ENCODE data around the gene CCL28. TPM values are rescaled to one million over a fixed set of nuclear protein-coding genes. Genes with fewer than 3 reads are reported as not detected.
"Not testable (repeated sequence)": the region's sequence is repeated elsewhere in the genome, so short reads cannot be mapped to it uniquely, and the experiment has no call there.

The CCL28 gene
- polyA plus RNA-seq, 1 donor: 5.2 TPM

GRCh38 chr5:43425983-43426382, 13.8 kb upstream of the CCL28 start:
- H3K9me3 ChIP-seq (ENCODE audit: control insufficient read depth, low read depth, low read length): no peaks in the 10 kb centered on the region
- H3K27ac ChIP-seq (ENCODE audit: low read length): no peak overlapping the region
- WGBS (ENCODE audit: insufficient coverage, low lambda C conversion rate): 100% methylated on average over 1 of the region's 2 CpGs
- H3K4me1 ChIP-seq (ENCODE audit: control insufficient read depth, insufficient read depth, low read length): peaks cover 11% of the 10 kb centered on the region
- DNase-seq: no peak
- no peak overlapping the region for H3K4me3 ChIP-seq (ENCODE audit: low read length)
- H3K36me3 ChIP-seq (ENCODE audit: control insufficient read depth, insufficient read depth, low read length): no peaks in the 10 kb centered on the region
- no peaks in the 10 kb centered on the region for H3K27me3 ChIP-seq (ENCODE audit: control insufficient read depth, insufficient read depth, low read length)

- H3K36me3 ChIP-seq (ENCODE audit: control insufficient read depth, insufficient read depth, low read length); H3K4me3 ChIP-seq (ENCODE audit: low read length); DNase-seq; H3K27ac ChIP-seq (ENCODE audit: low read length); H3K27me3 ChIP-seq (ENCODE audit: control insufficient read depth, insufficient read depth, low read length); H3K9me3 ChIP-seq (ENCODE audit: control insufficient read depth, low read depth, low read length): not testable (repeated sequence)
- WGBS (ENCODE audit: insufficient coverage, low lambda C conversion rate): 88% methylated on average over 1 of the region's 6 CpGs
- peaks cover 11% of the 10 kb centered on the region for H3K4me1 ChIP-seq (ENCODE audit: control insufficient read depth, insufficient read depth, low read length)
These were observed 10.9 kb upstream of the CCL28 start for GRCh38 chr5:43423086-43423485.

- peaks cover 11% of the 10 kb centered on the region for H3K4me1 ChIP-seq (ENCODE audit: control insufficient read depth, insufficient read depth, low read length)
- H3K36me3 ChIP-seq (ENCODE audit: control insufficient read depth, insufficient read depth, low read length): no peaks in the 10 kb centered on the region
- no peaks in the 10 kb centered on the region for H3K9me3 ChIP-seq (ENCODE audit: control insufficient read depth, low read depth, low read length)
- no peaks in the 10 kb centered on the region for H3K27me3 ChIP-seq (ENCODE audit: control insufficient read depth, insufficient read depth, low read length)
- peak overlapping the region; percentile 58 for H3K27ac ChIP-seq (ENCODE audit: low read length)
- H3K4me3 ChIP-seq (ENCODE audit: low read length): no peak overlapping the region
- peak; percentile 72 to 84 for DNase-seq
- 20% methylated on average over 1 of the region's 2 CpGs for WGBS (ENCODE audit: insufficient coverage, low lambda C conversion rate)
These were observed 10.0 kb upstream of the CCL28 start for GRCh38 chr5:43422143-43422542.

GRCh38 chr5:43421450-43422133, 9.4 kb upstream of the CCL28 start:
- no peak overlapping the region for H3K4me3 ChIP-seq (ENCODE audit: low read length)
- DNase-seq: no peak
- no peaks in the 10 kb centered on the region for H3K9me3 ChIP-seq (ENCODE audit: control insufficient read depth, low read depth, low read length)
- H3K27ac ChIP-seq (ENCODE audit: low read length): peak overlapping the region; percentile 58
- no peaks in the 10 kb centered on the region for H3K36me3 ChIP-seq (ENCODE audit: control insufficient read depth, insufficient read depth, low read length)
- peaks cover 11% of the 10 kb centered on the region for H3K4me1 ChIP-seq (ENCODE audit: control insufficient read depth, insufficient read depth, low read length)
- 100% methylated on average over 1 of the region's 7 CpGs for WGBS (ENCODE audit: insufficient coverage, low lambda C conversion rate)
- no peaks in the 10 kb centered on the region for H3K27me3 ChIP-seq (ENCODE audit: control insufficient read depth, insufficient read depth, low read length)

GRCh38 chr5:43420241-43420640, 8.1 kb upstream of the CCL28 start:
- no peaks in the 10 kb centered on the region for H3K27me3 ChIP-seq (ENCODE audit: control insufficient read depth, insufficient read depth, low read length)
- H3K4me1 ChIP-seq (ENCODE audit: control insufficient read depth, insufficient read depth, low read length): peaks cover 11% of the 10 kb centered on the region
- H3K27ac ChIP-seq (ENCODE audit: low read length): no peak overlapping the region
- no peaks in the 10 kb centered on the region for H3K36me3 ChIP-seq (ENCODE audit: control insufficient read depth, insufficient read depth, low read length)
- no CpG with 5 or more reads among the region's 4 CpGs for WGBS (ENCODE audit: insufficient coverage, low lambda C conversion rate)
- no peak overlapping the region for H3K4me3 ChIP-seq (ENCODE audit: low read length)
- DNase-seq: no peak
- H3K9me3 ChIP-seq (ENCODE audit: control insufficient read depth, low read depth, low read length): no peaks in the 10 kb centered on the region

GRCh38 chr5:43418561-43418960, 6.4 kb upstream of the CCL28 start:
- H3K27me3 ChIP-seq (ENCODE audit: control insufficient read depth, insufficient read depth, low read length): no peaks in the 10 kb centered on the region
- no peak overlapping the region for H3K27ac ChIP-seq (ENCODE audit: low read length)
- peaks cover 11% of the 10 kb centered on the region for H3K4me1 ChIP-seq (ENCODE audit: control insufficient read depth, insufficient read depth, low read length)
- no peak overlapping the region for H3K4me3 ChIP-seq (ENCODE audit: low read length)
- WGBS (ENCODE audit: insufficient coverage, low lambda C conversion rate): no CpG with 5 or more reads among the region's 2 CpGs
- H3K36me3 ChIP-seq (ENCODE audit: control insufficient read depth, insufficient read depth, low read length): no peaks in the 10 kb centered on the region
- DNase-seq: no peak
- H3K9me3 ChIP-seq (ENCODE audit: control insufficient read depth, low read depth, low read length): no peaks in the 10 kb centered on the region

- Histone ChIP-seq H3K27me3 (ENCODE audit: control insufficient read depth, insufficient read depth, low read length) (no peaks in the 10 kb centered on the region), H3K9me3 (ENCODE audit: control insufficient read depth, low read depth, low read length) (no peaks in the 10 kb centered on the region), H3K4me3 (ENCODE audit: low read length) (no peak overlapping the region), H3K27ac (ENCODE audit: low read length) (no peak overlapping the region), H3K4me1 (ENCODE audit: control insufficient read depth, insufficient read depth, low read length) (peaks cover 11% of the 10 kb centered on the region), H3K36me3 (ENCODE audit: control insufficient read depth, insufficient read depth, low read length) (no peaks in the 10 kb centered on the region)
- no peak for DNase-seq
- 38% methylated on average over 1 of the region's 3 CpGs for WGBS (ENCODE audit: insufficient coverage, low lambda C conversion rate)
These were observed 4.7 kb upstream of the CCL28 start for GRCh38 chr5:43416803-43417394.

- DNase-seq: peak; percentile 31 to 49
- H3K27ac ChIP-seq (ENCODE audit: low read length): no peak overlapping the region
- 100% methylated on average over 1 of the region's 3 CpGs for WGBS (ENCODE audit: insufficient coverage, low lambda C conversion rate)
These were observed 4.0 kb upstream of the CCL28 start for GRCh38 chr5:43415935-43416802.

GRCh38 chr5:43413966-43414365, 1.8 kb upstream of the CCL28 start:
- DNase-seq: no peak
- no peak overlapping the region for H3K4me3 ChIP-seq (ENCODE audit: low read length)
- no peak overlapping the region for H3K27ac ChIP-seq (ENCODE audit: low read length)
- no peaks in the 10 kb centered on the region for H3K9me3 ChIP-seq (ENCODE audit: control insufficient read depth, low read depth, low read length)
- H3K27me3 ChIP-seq (ENCODE audit: control insufficient read depth, insufficient read depth, low read length): no peaks in the 10 kb centered on the region
- WGBS (ENCODE audit: insufficient coverage, low lambda C conversion rate): no CpG with 5 or more reads among the region's 2 CpGs
- H3K36me3 ChIP-seq (ENCODE audit: control insufficient read depth, insufficient read depth, low read length): no peaks in the 10 kb centered on the region
- H3K4me1 ChIP-seq (ENCODE audit: control insufficient read depth, insufficient read depth, low read length): peaks cover 10% of the 10 kb centered on the region

More at GRCh38 chr5:43415935-43416802, 4.0 kb upstream of the CCL28 start:
- no peak overlapping the region for H3K4me3 ChIP-seq (ENCODE audit: low read length)
- H3K4me1 ChIP-seq (ENCODE audit: control insufficient read depth, insufficient read depth, low read length): peaks cover 7% of the 10 kb centered on the region
- no peaks in the 10 kb centered on the region for H3K36me3 ChIP-seq (ENCODE audit: control insufficient read depth, insufficient read depth, low read length)
- no peaks in the 10 kb centered on the region for H3K9me3 ChIP-seq (ENCODE audit: control insufficient read depth, low read depth, low read length)
- no peaks in the 10 kb centered on the region for H3K27me3 ChIP-seq (ENCODE audit: control insufficient read depth, insufficient read depth, low read length)

- no peak overlapping the region for H3K4me3 ChIP-seq (ENCODE audit: low read length)
- peak in 1 of 2 donors; percentile 61 for DNase-seq
- WGBS (ENCODE audit: insufficient coverage, low lambda C conversion rate): 40% methylated on average over 1 of the region's 1 CpG
- H3K27me3 ChIP-seq (ENCODE audit: control insufficient read depth, insufficient read depth, low read length): no peaks in the 10 kb centered on the region
- H3K36me3 ChIP-seq (ENCODE audit: control insufficient read depth, insufficient read depth, low read length): no peaks in the 10 kb centered on the region
- H3K9me3 ChIP-seq (ENCODE audit: control insufficient read depth, low read depth, low read length): no peaks in the 10 kb centered on the region
- H3K27ac ChIP-seq (ENCODE audit: low read length): no peak overlapping the region
- peaks cover 10% of the 10 kb centered on the region for H3K4me1 ChIP-seq (ENCODE audit: control insufficient read depth, insufficient read depth, low read length)
These were observed 453 bp upstream of the CCL28 start for GRCh38 chr5:43412644-43413043.
